Activated CD4-positive, CD25-positive, alpha-beta regulatory T cell treated with anti-CD3 and anti-CD28 coated beads, Interleukin-2, amount 50 U/mL, for 72 hours (primary cell): ENCODE results near the gene GBE1.
"Not testable (repeated sequence)": the region's sequence is repeated elsewhere in the genome, so short reads cannot be mapped to it uniquely, and the experiment has no call there.

ENCODE experiments used
- DNase-seq: peaks from one replicate; pipeline ENCODE4 v3.0.0; 2021

GBE1 gene

DNA sequence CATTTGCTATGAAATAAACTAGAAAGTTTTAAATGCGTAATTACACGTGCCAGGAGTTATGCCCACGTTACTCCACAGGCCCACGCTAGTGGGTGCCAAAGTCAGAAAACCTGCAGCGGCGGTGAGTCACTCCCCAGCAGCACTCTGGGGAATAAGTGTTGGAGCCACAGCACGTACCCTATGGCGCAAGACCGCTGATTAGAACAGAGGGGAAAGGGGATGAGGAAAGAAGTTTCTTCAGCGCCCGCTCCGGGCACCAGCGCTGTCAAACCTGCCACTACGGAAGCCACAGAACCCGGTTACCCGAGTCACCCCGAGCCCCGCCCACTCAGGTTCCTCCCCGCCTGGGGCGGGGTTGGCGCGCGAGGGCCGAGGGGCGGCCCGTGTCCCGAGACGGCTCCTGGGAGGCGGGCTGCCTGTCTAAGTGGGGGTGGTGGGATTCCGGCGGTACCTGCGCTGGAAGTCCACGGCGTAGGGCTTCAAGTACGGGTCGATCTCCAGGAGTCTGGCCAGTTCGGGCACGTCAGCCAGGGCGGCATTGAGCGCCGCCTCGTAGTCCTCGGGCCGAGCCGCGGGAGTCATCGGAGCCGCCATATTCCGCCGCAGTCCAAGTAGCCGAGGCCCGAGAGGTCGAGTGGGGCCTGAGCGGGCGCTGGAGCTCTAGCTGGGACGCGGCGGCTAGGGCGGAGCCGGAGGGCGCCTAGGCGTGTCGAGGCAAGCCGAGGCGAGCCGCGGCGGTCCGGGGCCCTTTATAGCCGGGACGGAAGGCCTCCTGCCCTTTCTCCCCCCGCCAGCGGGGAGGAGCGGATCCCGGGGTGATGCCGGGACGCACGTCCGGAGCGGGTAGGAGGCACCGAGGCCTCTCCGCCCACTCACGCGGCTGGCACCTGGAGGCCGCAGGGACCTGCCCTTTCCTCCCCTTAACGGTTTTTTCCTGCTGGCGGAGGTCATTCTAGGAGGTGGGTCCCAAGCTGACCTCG lies at the start of gene GBE1:
Gene GBE1 (minus strand): TSS at position 722 of the 980 bp plus-strand sequence. CDS start 128 bp downstream, at position 594.
- DNase-seq, result peak; percentile 90

DNA sequence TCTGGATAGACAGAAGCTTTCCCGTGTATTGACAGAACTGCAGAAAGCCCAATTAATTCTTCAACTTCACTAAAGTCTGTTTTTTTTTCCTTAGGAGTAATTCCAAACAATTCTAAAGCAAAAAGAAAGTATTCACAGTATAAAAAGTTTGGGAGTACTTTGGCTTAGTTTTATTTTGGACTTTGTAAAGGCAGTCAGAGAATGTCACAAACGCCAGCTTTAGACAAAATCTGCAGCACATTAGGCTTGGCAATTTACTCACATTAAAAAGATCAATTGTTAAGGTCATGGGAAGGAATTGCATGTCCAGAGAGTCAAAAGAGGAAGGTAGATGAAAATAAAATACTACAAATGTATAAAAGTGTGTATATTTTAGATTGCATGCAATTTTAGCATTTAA lies 47.5 kb upstream of the GBE1 start:
- no peak for DNase-seq

DNA sequence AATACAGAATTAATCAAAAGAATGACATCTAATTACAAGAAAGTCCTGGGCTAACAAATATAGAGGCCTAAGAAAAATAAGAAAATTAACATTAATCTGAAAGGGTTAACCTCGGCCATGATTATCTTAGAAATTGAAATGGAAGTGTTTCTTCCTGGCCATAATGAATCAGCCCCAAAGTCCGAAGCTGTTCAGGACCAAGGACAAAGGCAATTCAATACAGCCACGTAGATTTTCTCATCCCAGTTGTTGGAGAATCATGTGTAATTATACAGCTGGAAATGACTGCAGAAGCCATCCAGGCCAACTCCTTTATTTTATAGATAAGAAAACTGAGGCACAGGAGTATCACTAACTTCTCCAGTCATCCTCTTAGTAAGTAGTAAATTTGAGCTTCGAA lies 38.0 kb upstream of the GBE1 start:
- no peak for DNase-seq

DNA sequence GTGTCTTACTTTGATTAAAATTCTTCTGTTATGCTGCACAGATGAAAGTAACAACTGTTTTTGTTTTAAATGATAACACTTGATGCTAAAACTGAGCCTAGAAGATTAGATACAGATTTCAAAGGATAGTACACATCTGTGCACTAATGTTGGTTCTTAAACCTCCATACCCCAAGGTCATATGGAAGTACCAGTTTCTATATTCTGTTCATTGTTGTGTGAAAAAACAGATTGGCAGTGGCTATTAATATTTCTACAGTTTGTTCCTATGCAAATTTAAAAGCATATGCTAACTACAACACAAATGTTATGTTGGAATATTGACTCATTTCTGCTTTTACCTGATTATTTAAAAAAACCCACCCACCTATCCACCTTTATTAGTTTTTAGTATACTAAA lies 32.0 kb upstream of the GBE1 start:
- DNase-seq, result no peak

DNA sequence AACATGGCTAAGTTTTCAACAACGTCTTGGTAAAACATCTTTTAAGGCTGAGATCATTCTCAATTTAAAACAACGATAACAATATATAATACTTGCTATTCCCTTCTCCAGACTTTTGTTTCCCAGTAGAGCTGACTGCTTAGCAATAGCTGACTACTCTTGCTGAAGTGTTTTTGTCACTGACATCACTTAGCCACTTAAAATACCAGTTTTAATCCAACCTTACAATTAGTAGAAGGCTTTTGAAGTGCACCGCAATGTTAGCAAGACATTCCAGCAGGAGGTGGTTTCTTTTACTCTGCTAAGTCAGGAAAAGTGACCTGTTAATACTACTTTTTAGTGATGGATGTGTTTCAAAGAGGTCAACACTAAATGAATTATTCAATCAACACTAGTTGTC lies 28.7 kb upstream of the GBE1 start:
- DNase-seq, result no peak

DNA sequence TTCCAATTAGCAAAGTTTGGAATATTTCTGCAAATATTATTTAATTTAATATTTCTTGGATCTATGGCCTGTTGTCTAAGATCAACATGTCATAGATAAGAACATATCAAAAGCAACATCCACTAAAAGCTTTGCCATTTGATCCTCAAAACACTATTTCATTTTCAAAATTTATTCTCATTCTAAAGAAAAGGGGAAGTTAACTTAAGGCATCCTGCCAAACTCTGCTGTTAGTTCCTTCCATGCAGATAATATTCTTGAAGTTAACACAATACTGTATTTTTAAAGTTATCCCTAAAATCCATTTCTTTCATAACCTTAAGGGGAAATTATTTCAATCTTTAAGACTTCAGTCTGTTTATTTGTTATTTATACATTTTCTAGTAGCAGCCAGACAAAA lies 28.2 kb upstream of the GBE1 start:
- DNase-seq, result no peak

DNA sequence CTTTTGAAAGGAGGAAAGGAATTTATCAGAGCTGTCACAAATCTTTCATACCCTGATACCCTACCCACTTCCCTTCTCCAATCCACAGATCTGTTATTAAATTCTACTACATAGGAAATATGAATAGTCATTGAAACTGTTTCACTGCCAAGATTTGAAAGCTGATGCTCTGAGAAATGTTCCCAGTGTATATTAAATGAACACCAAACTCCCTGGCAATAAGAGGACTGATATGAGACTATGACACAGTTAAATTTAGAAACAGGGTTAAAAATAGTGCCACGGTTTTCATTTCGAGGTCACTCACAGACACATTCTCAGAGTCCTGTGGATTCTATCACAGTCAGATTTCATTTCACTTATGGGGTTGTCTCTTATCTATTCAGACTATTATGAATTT lies 27.2 kb upstream of the GBE1 start:
- no peak for DNase-seq

DNA sequence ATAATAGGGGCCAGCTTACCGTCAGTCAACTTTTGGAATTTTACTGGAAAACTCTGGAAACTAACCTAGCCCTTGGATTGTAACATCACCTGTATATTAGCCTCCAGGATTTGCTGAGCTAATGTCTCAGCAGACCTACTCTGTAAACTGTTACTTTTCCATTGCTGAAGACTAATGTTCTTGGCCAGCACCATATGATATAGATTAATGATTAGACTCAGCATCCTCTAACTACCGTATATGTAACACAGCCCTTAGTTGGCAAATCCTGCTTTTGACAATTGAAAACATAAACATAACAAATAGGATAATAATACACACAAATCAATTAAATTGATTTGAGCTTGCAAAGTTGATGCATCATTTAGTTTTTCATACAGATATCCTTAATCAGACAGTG lies 26.6 kb upstream of the GBE1 start:
- no peak for DNase-seq

DNA sequence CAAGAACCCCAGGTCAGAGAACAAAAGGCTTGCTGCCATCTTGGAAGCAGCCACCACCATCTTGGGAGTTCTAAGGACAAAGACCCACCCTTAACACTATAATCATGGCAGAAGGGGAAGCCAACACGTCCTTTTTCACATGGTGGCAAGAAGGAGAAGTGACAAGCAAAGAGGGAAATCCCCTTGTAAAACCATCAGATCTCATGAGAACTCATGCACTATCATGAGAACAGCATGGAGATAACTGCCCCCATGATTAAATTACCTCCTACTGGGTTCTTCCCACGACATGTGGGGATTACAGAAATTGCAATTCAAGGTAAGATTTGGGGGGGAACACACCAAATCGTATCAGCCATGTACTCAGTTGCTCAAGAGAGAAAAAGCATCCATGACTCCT lies 21.1 kb upstream of the GBE1 start:
- no peak for DNase-seq

DNA sequence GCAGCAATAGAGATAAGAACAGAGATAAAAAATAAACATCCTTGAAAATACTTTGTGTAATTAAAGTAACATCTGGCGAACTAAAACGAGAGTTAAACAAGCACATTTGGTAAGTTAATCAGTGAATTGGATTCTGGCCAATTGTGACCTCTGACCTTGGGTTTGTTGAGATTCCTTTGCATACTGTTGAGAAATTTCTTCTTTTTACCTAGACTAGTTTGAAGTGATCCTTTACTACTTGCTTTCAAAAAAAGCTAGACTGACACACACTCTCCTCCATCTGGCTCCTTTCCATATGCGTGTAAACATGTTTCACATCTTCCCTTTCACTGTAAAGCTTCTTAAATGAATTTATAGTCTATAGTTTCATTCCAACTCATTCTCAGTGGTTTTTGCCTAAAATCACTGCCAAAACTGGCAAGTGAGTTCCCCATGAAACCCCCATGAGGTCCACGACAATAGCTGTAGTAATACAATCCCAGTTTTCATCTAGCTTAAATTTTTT lies 17.3 kb upstream of the GBE1 start:
- DNase-seq, result no peak

DNA sequence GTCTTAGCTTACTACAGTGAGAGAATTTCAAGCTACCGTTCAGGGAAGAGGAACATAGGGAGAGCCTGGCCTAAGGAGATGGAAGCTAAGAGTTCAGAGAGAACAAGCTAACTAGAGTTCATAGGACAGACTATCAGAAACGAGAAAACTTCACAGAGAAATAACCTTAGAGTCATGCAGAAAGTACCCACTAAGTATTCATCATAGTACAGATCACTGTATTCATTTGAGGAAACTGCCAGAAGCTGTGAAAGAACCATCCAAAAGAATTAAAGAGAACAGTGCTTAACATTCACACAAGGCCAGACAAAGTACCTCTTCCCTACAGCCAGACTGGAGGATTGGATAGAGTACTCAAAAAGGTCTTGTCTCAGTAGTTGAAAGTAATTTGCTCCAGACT lies 15.2 kb upstream of the GBE1 start:
- no peak for DNase-seq

DNA sequence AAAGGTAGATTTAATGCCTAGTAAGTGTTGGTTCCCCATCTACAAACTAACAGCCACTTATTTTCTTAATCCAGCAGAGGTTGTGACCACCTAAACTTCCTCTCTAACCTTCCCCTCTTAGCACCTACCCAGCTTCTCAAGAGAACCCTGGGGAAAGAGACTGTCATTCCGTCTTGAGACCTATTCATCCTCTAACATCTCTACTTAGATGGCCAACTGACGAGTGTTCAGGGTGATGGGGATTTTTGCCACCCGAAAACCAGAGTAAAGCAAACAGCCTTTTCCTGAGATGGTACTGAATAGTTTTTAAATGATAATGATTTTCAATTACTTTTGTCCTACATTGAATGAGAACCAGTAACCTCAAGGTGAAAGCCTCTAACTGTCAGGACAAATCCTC lies 9.3 kb upstream of the GBE1 start:
- no peak for DNase-seq

DNA sequence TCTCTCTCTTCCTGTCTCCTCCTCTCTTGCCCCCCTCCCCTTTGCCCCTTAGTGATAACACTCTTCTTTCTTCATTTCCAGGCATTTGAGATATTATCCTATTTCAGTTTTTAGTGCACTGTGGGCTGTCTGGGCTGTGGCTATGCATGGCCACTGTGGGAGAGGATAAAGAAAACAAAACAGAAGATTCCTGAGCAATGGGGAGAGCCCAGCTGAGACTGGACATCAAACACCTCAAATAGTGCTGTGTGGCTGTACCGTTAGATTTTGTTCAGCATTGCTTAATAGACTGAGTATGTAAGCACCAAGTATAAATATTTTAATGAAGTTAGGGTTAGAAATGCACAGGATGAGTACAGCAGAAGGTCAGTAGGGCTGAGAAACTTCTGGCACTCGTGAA lies 7.9 kb upstream of the GBE1 start:
- no peak for DNase-seq

DNA sequence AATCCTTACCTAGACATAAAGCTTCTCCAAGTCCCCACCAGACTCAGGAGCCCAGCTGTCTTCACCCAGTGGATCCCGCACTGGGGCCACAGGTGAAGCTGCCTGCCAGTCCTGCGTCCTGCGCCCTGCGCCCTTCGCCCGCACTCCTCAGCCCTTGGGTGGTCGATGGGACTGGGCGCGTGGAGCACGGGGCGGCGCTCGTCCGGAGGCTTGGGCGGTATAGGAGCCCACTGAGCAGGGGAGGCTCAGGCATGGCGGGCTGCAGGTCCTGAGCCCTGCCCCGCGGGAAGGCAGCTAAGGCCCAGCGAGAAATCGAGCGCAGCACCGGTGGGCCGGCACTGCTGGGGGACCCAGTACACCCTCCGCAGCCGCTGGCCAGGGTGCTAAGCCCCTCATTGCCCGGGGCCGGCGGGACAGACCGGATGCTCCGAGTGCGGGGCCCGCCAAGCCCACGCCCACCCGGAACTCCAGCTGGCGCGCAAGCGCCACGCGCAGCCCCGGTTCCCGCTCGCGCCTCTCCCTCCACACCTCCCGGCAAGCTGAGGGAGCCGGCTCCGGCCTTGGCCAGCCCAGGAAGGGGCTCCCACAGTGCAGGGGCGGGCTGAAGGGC lies 5.9 kb upstream of the GBE1 start:
- not testable (repeated sequence) for DNase-seq

DNA sequence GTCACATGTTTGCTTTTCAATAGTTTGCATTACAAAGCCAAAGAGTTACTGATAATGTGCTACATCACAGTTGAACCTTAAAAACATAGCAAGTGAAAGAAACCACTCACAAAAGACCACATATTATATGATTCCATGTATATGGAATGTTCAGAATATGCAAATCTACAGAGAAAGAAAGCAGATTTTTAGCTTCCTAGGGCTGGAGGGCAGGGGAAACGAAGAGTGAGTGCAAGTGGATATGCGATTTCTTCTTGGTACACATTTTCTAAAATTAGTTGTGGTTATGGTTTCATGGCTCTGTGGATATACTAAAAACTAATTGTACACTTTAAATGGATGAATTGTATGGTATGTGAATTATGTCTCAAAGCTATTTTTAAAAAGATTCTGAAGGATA lies 4.0 kb upstream of the GBE1 start:
- DNase-seq, result no peak

DNA sequence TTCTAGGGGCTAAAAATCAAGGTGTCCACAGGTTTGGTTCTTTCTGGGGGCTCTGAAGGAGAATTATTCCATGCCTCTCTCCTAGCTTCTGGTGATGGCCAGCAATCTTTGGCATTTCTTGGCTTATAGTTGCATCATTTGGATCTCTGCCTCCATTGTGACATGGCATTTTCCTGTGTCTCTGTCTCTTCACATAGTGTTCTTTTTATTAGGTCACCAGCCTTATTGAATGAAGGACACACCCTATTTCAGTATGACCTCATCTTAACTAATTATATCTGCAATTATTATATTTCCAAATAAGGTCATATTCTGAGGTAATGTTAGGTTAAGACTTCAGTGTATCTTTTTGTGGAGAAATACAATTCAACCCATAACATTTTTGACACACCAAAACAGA lies 3.2 kb upstream of the GBE1 start:
- no peak for DNase-seq

DNA sequence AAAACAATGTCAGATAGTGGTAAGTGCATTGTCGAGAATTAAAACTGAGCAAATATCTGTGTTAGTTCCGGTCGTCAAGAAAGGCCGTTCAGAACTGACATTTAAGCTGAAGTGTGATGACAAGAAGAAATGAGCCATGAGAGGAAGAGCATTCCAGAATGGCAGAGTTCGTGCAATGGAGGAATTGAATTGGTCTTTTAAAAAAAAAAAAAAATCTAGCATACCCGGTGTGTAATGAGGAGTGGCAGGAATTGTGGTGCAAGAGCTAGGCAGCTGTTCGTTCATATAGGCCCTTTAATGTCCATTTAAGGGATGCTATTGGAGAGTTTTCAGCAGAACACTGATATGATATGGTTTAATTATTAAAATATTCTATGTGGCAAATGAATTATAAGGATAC lies 2.6 kb upstream of the GBE1 start:
- no peak for DNase-seq

DNA sequence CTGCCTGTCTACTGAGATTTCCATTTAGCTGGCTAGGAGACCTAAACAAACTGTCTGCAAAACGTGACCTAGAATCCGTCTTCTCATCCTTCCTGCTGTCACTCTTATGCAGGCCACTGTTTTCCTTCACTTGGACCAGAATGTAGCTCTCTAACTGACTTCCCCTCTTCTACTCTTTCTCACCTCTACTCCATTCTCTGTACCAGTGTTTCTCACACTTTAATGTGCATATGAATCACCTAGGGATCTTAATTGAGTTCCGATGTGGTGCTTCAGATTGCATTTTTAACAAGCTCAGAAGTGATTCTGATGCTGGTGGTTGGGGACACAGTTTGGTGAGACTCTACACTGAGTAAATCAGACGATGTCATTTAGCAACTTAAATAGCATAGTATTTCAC lies 1.6 kb upstream of the GBE1 start:
- no peak for DNase-seq

DNA sequence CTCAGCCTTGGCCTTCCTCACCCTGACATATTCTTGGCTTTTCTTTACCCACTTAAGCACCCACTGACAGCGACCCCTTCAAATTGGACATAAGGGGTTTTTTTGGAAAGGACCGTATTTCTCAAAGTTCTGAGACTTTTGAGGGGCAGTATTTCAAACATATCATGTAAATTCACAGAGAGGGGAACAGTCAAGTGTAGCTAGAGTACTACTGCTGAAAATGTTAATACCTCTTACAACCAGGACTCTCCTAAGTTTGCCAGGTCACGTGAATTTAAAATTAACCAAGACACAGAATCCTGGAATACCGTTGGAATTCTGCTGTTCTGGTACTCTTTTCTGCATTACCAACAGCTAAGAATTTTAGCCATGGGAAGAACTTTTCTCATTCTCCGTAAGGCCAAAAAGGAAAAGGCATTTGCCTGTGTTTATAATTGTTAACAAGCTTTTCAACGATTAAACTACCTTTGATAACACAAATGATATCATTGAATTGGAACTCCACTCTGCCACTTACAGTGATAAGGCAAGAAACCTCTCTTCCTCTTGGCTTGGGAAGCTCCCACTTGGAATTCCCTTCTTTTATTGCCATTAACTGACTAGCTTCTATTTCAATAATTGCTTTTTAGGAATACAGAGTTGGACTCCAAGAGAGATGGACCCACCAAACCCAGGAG lies 597 bp upstream of the GBE1 start:
- DNase-seq, result no peak

DNA sequence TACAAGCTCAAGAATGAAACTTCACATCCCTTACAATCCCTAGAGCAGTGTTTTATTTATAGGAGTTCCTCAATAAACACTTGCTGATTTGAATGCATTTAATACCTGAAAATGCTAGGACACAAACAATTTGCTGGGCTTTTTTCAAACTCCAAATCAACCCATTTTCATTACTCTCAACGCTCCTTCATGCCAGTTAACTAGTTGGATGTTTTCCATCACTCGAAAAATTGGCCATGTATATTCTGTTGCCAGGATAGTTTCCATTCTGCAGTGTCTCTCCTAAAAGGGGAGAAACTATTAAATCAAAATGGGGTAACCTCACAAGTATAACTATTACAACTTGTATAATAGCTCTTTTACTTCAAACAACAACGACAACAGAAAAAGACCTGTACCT lies 1.2 kb downstream of the GBE1 start:
- no peak for DNase-seq

DNA sequence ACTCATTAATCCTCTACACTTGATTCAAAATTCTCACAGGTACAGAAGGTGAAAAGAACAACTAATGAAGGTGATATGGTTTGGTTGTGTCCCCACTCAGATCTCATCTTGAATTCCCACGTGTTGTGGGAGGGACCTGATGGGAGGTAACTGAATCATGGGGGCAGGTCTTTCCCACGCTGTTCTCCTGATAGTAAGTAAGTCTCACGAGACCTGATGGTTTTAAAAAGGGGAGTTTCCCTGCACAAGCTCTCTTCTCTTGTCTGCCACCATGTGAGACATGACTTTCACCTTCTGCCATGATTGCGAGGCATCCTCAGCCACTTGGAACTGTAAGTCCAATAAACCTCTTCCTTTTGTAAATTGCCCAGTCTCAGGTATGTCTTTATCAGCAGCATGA lies 2.7 kb downstream of the GBE1 start:
- not testable (repeated sequence) for DNase-seq

DNA sequence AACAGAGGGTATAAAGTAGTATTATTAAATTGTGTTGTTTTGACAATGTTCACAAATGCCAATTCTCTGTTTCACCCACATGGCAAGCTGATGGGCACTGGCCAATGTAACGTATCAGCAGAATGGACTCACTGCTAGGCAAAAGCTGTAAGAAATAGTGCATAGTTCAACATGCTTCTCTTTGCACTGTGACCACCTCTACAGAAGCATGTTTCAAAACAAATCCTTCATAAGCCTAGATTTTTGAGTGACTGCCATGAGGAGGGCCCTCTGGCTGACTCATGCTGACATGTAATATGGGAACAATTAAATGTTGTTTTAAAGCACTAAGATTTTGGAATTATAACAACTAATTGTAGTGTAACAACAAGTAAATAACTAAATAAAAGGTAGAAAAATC lies 3.2 kb downstream of the GBE1 start:
- no peak for DNase-seq

DNA sequence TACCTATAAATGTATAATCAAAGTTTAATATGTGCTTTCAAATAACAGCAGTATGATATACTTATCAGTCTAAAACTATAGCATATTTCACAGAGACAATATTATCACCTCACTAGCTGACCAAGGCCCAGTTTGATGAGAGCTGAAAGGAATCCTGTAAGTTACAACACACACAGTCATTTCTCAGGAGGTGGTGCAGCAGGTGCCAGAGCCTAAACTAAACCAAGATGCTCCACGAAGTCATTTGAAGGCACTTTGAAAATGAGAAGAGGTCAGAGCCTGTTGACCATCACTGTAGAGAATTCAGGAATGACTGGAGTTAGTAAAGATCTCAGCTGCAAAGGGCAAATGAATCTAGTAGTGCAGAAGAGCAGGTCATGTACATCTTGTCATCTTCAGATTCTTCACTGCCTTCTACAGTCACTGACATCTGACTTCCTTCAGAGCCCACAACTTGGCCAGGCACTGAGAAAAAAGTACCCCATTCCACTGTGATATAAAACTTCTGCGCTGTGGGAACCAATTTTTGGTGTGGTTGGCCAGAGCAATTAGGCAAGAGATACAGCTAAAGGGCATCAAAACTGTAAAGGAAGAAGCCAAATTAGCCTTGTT lies 7.9 kb downstream of the GBE1 start:
- DNase-seq, result no peak
